Breast epithelium (tissue), 3 donors: ENCODE results near the gene MEIS2.

Experiments used
- POLR2A ChIP-seq: fragments of 450-650 bp; IDR thresholded peaks from one replicate; pipeline ENCODE4 v1.6.1; 2016; ENCODE audit warnings: antibody characterized with exemption, mild to moderate bottlenecking, moderate library complexity
- POLR2AphosphoS5 ChIP-seq, 3 donors: sonication (generic); formaldehyde crosslinking; IDR thresholded peaks; one replicate each; pipeline ENCODE4 v1.6.1; 2017; ENCODE audit warnings: antibody characterized with exemption in 3 of 3
- TF ChIP-seq, protein P1 (sequence below), 3 donors: fragments of 450-650 bp; IDR thresholded peaks; one replicate each; pipeline ENCODE4 v1.5.1; 2016 to 2017; ENCODE audit warnings: antibody characterized with exemption in 3 of 3, mild to moderate bottlenecking in 3 of 3, moderate library complexity in 3 of 3

DNA sequence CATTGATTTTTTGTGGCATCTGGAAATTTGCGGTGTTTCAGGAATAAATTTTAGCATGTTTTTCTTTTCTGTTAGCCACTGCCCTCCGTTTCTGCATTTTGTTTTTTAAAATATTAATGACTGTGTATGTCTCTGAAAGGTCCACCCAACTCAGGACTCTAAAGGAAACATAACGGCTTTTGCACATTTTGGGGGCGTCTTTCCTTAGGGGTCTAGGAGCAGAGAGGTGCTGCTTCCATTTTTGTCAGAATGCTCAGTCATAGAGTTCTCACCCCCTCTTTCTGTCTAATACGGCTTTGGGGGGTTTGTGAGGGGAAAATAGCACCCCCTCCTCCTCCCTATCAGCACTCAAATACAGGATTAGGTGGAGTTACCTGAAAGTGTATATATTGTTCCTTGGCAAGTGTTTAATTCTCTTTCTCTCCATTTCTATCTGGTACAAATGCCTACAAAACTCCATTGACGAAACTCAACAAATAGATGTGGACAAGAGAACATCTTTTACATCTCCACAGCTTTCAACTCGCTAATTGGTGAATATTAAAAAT lies 219.4 kb downstream of the MEIS2 start:
- TF ChIP-seq, protein P1, sequence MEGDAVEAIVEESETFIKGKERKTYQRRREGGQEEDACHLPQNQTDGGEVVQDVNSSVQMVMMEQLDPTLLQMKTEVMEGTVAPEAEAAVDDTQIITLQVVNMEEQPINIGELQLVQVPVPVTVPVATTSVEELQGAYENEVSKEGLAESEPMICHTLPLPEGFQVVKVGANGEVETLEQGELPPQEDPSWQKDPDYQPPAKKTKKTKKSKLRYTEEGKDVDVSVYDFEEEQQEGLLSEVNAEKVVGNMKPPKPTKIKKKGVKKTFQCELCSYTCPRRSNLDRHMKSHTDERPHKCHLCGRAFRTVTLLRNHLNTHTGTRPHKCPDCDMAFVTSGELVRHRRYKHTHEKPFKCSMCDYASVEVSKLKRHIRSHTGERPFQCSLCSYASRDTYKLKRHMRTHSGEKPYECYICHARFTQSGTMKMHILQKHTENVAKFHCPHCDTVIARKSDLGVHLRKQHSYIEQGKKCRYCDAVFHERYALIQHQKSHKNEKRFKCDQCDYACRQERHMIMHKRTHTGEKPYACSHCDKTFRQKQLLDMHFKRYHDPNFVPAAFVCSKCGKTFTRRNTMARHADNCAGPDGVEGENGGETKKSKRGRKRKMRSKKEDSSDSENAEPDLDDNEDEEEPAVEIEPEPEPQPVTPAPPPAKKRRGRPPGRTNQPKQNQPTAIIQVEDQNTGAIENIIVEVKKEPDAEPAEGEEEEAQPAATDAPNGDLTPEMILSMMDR (IDR thresholded peaks at IDR 0.05), result no peak
- TF ChIP-seq POLR2A, result no peak
- no peak for TF ChIP-seq POLR2AphosphoS5 (IDR thresholded peaks at IDR 0.05)
